ENCODE measurements around the gene EOLA1. TPM values are rescaled to one million over a fixed set of nuclear protein-coding genes. Genes with fewer than 3 reads are reported as not detected.
"Not testable (repeated sequence)": the region's sequence is repeated elsewhere in the genome, so short reads cannot be mapped to it uniquely, and the experiment has no call there.

EOLA1 gene
- total and polyA plus RNA-seq, 2 donors (not counting 1 experiment from before 2014, with no cell fraction given), result 13.5 to 14.1 TPM

- DNase-seq (ENCODE audit: low read depth in 2 of 2); H4K20me1 ChIP-seq (ENCODE audit: control insufficient read depth, extremely low read depth, insufficient read depth, low read length); H3K27ac ChIP-seq (ENCODE audit: insufficient read depth, low read length); H2AFZ ChIP-seq (ENCODE audit: low read length); H3K36me3 ChIP-seq (ENCODE audit: control insufficient read depth, insufficient read depth, low read length); H3K9ac ChIP-seq (ENCODE audit: insufficient read depth, low read length); H3K79me2 ChIP-seq (ENCODE audit: control insufficient read depth, insufficient read depth, low read length); H3K9me3 ChIP-seq (ENCODE audit: control insufficient read depth, insufficient read depth, low read depth, low read length); H3K27me3 ChIP-seq (ENCODE audit: control insufficient read depth, insufficient read depth, low read length); H3K4me3 ChIP-seq (replicated peaks in 1 of 4; ENCODE audit: control extremely low read depth in 1 of 4, insufficient read depth in 1 of 4, low read depth in 3 of 4, low read length in 4 of 4); H3K4me2 ChIP-seq (ENCODE audit: extremely low read depth, insufficient read depth, low read length); H3K4me1 ChIP-seq (ENCODE audit: control insufficient read depth, extremely low read depth, insufficient read depth, low read length): not testable (repeated sequence)
These were observed 46.5 kb downstream of the EOLA1 start, which contains the start of gene MAGEA9B for GRCh38 chrX:149587359-149587758. TSS of gene MAGEA9B (minus strand) at chrX:149587459. CDS start at chrX:149583179, 4,280 bp downstream.

- not testable (repeated sequence) for H4K20me1 ChIP-seq (ENCODE audit: control insufficient read depth, extremely low read depth, insufficient read depth, low read length); H3K9me3 ChIP-seq (ENCODE audit: control insufficient read depth, insufficient read depth, low read depth, low read length); H3K4me2 ChIP-seq (ENCODE audit: extremely low read depth, insufficient read depth, low read length); H3K27me3 ChIP-seq (ENCODE audit: control insufficient read depth, insufficient read depth, low read length); H3K4me1 ChIP-seq (ENCODE audit: control insufficient read depth, extremely low read depth, insufficient read depth, low read length); H2AFZ ChIP-seq (ENCODE audit: low read length); DNase-seq (ENCODE audit: low read depth in 2 of 2); H3K4me3 ChIP-seq (replicated peaks in 1 of 4; ENCODE audit: control extremely low read depth in 1 of 4, insufficient read depth in 1 of 4, low read depth in 3 of 4, low read length in 4 of 4); H3K9ac ChIP-seq (ENCODE audit: insufficient read depth, low read length); H3K36me3 ChIP-seq (ENCODE audit: control insufficient read depth, insufficient read depth, low read length); H3K79me2 ChIP-seq (ENCODE audit: control insufficient read depth, insufficient read depth, low read length); H3K27ac ChIP-seq (ENCODE audit: insufficient read depth, low read length)
These were observed 50.2 kb downstream of the EOLA1 start for GRCh38 chrX:149590993-149591392.

GRCh38 chrX:149595214-149595613 lies 54.4 kb downstream of the EOLA1 start, which contains the start of gene HSFX2:
TSS of gene HSFX2 (minus strand) at chrX:149595314. CDS start at chrX:149594700, 614 bp downstream.
- not testable (repeated sequence) for H3K79me2 ChIP-seq (ENCODE audit: control insufficient read depth, insufficient read depth, low read length); H3K27me3 ChIP-seq (ENCODE audit: control insufficient read depth, insufficient read depth, low read length); H3K4me1 ChIP-seq (ENCODE audit: control insufficient read depth, extremely low read depth, insufficient read depth, low read length); H3K9ac ChIP-seq (ENCODE audit: insufficient read depth, low read length); H3K4me2 ChIP-seq (ENCODE audit: extremely low read depth, insufficient read depth, low read length); H4K20me1 ChIP-seq (ENCODE audit: control insufficient read depth, extremely low read depth, insufficient read depth, low read length); H3K27ac ChIP-seq (ENCODE audit: insufficient read depth, low read length); H3K9me3 ChIP-seq (ENCODE audit: control insufficient read depth, insufficient read depth, low read depth, low read length); H3K4me3 ChIP-seq (replicated peaks in 1 of 4; ENCODE audit: control extremely low read depth in 1 of 4, insufficient read depth in 1 of 4, low read depth in 3 of 4, low read length in 4 of 4); H2AFZ ChIP-seq (ENCODE audit: low read length); H3K36me3 ChIP-seq (ENCODE audit: control insufficient read depth, insufficient read depth, low read length); DNase-seq (ENCODE audit: low read depth in 2 of 2)

GRCh38 chrX:149595943-149596342 lies 55.1 kb downstream of the EOLA1 start:
- not testable (repeated sequence) for H3K27ac ChIP-seq (ENCODE audit: insufficient read depth, low read length); H3K9ac ChIP-seq (ENCODE audit: insufficient read depth, low read length); H3K27me3 ChIP-seq (ENCODE audit: control insufficient read depth, insufficient read depth, low read length); H3K79me2 ChIP-seq (ENCODE audit: control insufficient read depth, insufficient read depth, low read length); H3K4me1 ChIP-seq (ENCODE audit: control insufficient read depth, extremely low read depth, insufficient read depth, low read length); H3K4me2 ChIP-seq (ENCODE audit: extremely low read depth, insufficient read depth, low read length); H3K4me3 ChIP-seq (replicated peaks in 1 of 4; ENCODE audit: control extremely low read depth in 1 of 4, insufficient read depth in 1 of 4, low read depth in 3 of 4, low read length in 4 of 4); DNase-seq (ENCODE audit: low read depth in 2 of 2); H2AFZ ChIP-seq (ENCODE audit: low read length); H4K20me1 ChIP-seq (ENCODE audit: control insufficient read depth, extremely low read depth, insufficient read depth, low read length); H3K36me3 ChIP-seq (ENCODE audit: control insufficient read depth, insufficient read depth, low read length); H3K9me3 ChIP-seq (ENCODE audit: control insufficient read depth, insufficient read depth, low read depth, low read length)

Other genes with a start within 250 kb of the EOLA1 start
- 21.3 and 36.2 TPM in 2 replicates for gene IDS, start 35.7 kb upstream of the EOLA1 start, total RNA-seq
- 57.0 and 65.0 TPM in 2 replicates for gene IDS, start 35.7 kb upstream of the EOLA1 start, polyA plus RNA-seq
- not detected in 2 replicates for gene HSFX3, start 8.9 kb downstream of the EOLA1 start, total RNA-seq
- gene HSFX3, start 8.9 kb downstream of the EOLA1 start, polyA plus RNA-seq, result not detected in 2 replicates
- not detected in 2 replicates for gene MAGEA9B, start 46.4 kb downstream of the EOLA1 start, total RNA-seq
- not detected in 2 replicates for gene MAGEA9B, start 46.4 kb downstream of the EOLA1 start, polyA plus RNA-seq
- gene HSFX2, start 54.3 kb downstream of the EOLA1 start, total RNA-seq, result 0.26 and 0.50 TPM in 2 replicates
- gene HSFX2, start 54.3 kb downstream of the EOLA1 start, polyA plus RNA-seq, result 0.26 TPM in 1 of 2 replicates, not detected in the other
- gene TMEM185A, start 90.8 kb downstream of the EOLA1 start, total RNA-seq, result 14.1 and 17.3 TPM in 2 replicates
- 16.7 and 24.9 TPM in 2 replicates for gene TMEM185A, start 90.8 kb downstream of the EOLA1 start, polyA plus RNA-seq
- gene MAGEA11, start 171.0 kb downstream of the EOLA1 start, total RNA-seq, result not detected in 2 replicates
- not detected in 2 replicates for gene MAGEA11, start 171.0 kb downstream of the EOLA1 start, polyA plus RNA-seq
- 0.51 and 0.66 TPM in 2 replicates for gene HSFX1, start 233.1 kb downstream of the EOLA1 start, total RNA-seq
- gene HSFX1, start 233.1 kb downstream of the EOLA1 start, polyA plus RNA-seq, result 0.15 and 0.27 TPM in 2 replicates
- not detected in 2 replicates for gene MAGEA9, start 240.9 kb downstream of the EOLA1 start, total RNA-seq
- gene MAGEA9, start 240.9 kb downstream of the EOLA1 start, polyA plus RNA-seq, result not detected in 2 replicates